Stimulated activated CD8-positive, alpha-beta memory T cell treated with anti-CD3 and anti-CD28 coated beads, Interleukin-15, amount 100 ng/mL, for 48 hours (primary cell): ENCODE data around the gene NTM.
A peak's percentile ranks its signal among the peaks of the same experiment; 100 is the strongest.

Source experiments
- DNase-seq, 2 donors: peaks; one replicate each; pipeline ENCODE4 v3.0.0-alpha.2; 2020; ENCODE audit warnings: low read depth in 2 of 2

Gene NTM

DNA sequence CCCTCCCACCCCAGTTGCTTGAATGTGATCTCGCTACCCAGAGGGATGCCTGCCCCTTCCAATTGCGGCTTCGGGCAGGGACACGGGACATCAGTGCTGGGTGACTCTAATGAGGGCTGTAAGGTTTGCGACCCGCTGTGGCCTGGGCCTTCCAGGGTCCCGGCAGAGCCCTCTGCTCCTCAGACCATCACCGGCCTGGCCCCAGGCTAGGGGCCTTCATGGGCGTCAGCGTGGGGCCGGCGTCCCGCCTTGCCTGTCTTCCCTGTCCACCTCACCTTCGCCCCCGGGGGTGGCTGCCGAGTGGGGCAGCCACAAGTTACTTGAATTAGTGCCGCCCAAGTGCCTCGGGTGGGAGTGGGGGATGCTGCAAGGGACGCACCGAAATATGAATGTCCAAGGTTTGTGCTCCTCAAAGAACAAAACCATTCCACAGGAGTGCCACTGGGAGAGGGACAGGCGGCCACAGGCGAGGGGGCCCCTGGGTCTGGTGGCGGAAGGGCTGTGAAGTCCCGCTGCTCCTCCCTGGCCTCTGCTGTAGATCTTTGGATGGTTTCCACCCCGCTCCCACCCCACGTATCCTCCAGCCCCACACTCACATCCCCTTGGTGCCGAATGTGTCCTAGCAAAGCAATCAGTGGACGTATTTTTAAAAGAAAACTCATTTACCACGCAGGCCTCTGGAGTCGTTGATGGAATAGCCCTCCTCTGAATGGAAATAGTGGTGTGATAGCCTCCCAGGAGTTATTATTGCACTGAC lies 317.1 kb downstream of the NTM start:
- DNase-seq: no peak

GRCh38 chr11:131688048-131688693 lies 317.8 kb downstream of the NTM start:
- DNase-seq: peak; percentile 5 to 22

GRCh38 chr11:131689049-131689925 lies 318.9 kb downstream of the NTM start:
- DNase-seq: no peak

DNA sequence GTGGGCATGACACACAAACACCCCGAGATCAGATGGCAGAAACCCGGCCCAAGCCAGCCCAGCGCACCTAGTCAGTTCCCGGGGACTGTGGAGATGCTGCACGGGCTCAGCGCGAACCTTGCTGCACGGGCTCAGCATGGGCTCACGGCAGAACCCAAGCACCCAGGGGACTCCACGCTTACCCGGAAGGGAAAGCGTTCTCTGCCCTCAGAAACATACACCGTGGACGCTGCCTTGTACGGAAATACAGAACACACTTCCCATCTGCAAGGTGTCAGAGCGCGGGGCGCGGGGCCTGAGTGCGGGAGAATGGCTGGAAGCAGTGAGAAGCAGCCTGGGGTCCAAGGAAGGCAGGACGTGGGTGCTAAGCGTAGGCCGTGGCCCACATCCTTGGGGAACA lies 319.9 kb downstream of the NTM start:
- DNase-seq: no peak

GRCh38 chr11:131690776-131691175 lies 320.4 kb downstream of the NTM start:
- DNase-seq: no peak

GRCh38 chr11:131691181-131692041 lies 321.0 kb downstream of the NTM start:
- peak in 1 of 2 donors; percentile 24 for DNase-seq

GRCh38 chr11:131692151-131692550 lies 321.7 kb downstream of the NTM start:
- DNase-seq: no peak

DNA sequence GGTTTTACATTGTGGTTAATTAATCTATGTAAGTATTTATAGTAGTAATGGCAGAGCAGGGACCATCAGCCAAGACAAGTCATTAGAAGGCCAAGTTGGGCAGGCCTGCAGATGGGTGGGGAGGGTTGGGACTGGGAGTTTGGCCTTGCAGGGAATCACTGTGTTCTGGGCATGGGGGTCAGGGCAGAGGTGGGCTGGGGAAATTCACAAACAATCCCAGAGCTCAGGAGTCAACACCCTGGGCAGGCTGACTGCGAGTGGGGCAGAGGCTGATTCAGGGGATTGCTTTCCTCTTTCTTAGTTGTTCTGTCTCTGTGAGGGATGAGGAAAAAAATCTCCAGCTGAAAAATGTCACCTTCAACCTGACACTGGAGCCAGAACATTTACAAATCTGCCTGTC lies 322.5 kb downstream of the NTM start:
- DNase-seq: no peak

DNA sequence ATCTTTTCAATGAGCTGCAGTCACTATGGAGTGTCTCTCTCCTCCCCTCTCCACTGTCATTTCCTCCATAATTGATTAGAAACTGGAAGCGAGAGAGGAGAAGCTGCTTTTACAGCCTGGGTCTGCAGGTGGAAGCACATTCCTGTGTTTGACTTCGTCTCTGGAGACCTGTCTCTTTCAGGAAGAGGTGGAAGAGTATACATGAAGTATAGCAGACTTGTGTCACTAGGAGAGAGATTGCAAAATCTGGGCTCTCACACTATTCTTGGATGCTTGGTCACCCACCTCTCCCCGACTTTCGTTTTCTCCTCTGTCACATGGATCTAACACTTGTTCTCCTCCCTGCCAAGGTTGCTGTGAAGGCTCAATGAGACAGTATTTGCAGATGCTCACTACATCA lies 323.3 kb downstream of the NTM start:
- no peak for DNase-seq

DNA sequence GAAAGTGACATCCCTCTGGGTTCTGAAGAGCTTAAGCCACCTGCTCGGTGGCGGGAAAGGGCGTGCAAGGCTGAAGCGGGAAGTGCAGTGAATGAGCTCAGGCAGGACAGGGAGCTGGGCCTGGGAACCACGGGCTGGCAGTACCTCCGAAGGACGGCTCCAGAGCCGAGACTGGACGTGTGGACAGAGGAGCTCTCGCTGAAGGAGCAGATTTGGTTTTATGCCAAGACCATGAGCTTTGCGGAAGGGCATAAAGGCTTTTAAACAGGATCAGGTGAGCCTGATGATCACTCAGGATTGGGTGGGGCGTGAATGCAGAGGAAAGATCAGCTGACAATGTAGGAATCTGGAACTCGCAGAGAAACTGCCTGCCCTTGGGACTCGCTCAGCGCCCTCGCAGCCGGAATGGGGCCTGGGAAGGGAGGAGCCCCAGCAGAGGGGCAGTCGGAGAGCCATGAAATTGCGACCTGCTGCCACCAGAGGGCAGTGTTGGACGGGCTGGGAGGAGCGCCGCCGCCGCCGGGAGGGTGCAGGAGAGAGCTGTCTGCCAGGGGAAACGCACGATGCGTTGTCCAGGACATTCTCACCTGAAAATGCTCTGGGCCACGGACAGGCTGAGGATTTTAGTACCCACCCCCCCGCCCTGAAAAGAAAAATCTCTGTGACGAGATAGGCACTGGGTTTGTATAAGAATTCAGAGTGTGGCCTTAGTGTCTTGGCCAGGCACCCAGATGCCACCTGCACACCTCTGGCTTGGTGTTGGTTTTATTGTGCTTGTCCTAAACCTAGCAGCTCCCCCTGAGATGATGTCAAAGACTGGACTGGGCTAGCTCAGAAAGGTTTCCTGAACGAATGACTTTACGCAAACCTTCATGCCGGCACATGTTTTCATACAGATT lies 324.4 kb downstream of the NTM start:
- DNase-seq: peak; percentile 39 to 40

DNA sequence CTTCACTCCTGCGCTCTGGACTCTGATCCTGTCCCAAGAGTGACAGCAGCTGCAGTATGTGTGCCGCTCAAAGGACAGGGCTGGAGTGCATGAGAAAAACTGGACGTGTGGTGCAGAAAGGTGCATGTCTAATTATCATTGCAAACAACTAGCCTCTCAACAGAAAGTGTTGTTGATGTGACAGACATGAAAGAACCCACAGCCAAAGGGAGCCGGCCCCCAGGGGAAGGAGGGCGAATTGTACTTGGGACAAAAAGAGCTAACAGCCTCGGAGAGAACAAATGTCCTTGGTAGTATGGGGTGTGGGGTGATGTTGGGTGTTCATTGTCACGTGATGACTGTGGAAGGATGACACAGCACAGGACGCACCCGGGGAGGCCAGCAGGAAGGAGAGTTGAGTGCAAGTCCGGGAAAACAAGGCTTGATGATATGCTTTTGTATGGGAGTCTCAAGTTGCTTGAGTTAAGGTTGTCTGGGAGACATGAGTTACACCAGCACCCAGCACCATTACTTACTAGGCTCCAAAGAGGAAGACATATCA lies 325.5 kb downstream of the NTM start:
- DNase-seq: no peak

DNA sequence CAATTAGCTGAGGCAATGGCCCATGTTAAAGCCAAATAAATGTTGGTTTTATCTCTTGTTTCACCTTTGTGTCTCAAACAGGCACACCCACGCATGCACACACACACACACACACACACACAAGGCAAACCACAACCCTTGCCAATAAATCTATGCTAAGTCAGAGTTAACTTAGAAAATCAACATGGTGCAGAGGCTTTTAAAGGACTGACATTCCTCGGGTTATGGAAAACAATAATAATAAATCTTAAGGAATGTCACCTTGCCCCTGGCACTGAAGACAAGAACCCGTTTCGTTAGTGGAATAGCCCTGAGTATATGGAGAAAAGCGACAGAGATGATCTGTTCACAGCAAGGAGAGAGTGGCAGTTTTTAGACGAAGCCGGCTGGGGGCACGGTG lies 326.3 kb downstream of the NTM start:
- DNase-seq: no peak

DNA sequence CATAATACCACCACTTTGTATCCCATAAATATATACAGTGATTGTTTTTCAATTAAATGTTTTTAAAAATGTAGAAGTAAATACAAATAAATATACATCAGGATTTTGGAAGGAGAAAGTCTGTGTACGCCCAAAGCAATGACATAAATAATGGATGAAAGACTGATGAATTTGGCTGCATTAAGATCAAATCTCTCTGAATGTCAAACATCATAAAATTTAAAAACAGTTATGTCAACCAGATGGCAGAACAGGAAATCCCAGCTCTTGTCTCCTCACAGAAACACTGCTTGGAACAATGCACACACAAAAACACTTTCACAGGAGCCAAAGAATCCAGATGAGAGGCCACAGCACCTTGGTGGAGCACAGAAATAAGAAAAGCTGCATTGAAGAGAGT lies 332.9 kb downstream of the NTM start:
- no peak for DNase-seq

DNA sequence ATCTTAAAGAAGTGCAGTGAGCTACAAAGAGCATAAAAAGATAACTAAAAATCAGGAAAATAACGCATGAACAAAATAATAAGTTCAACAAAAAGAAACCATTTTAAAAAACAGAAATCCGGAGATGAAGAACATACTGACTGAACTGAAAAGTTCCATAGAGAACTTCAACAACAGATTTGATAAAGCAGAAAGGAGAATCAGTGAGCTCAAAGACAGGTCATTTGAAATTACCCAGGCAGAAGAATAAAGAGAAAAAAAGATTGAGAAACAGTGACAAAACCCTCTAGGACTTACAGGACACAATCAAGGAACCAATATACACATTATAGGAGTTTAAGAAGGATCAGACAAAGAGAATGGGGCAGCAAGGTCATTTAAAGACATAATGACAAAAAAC lies 334.3 kb downstream of the NTM start:
- no peak for DNase-seq

- DNase-seq: no peak
Observed at GRCh38 chr11:131710511-131710910, 340.1 kb downstream of the NTM start.

GRCh38 chr11:131712897-131713296 lies 342.5 kb downstream of the NTM start:
- DNase-seq: no peak

DNA sequence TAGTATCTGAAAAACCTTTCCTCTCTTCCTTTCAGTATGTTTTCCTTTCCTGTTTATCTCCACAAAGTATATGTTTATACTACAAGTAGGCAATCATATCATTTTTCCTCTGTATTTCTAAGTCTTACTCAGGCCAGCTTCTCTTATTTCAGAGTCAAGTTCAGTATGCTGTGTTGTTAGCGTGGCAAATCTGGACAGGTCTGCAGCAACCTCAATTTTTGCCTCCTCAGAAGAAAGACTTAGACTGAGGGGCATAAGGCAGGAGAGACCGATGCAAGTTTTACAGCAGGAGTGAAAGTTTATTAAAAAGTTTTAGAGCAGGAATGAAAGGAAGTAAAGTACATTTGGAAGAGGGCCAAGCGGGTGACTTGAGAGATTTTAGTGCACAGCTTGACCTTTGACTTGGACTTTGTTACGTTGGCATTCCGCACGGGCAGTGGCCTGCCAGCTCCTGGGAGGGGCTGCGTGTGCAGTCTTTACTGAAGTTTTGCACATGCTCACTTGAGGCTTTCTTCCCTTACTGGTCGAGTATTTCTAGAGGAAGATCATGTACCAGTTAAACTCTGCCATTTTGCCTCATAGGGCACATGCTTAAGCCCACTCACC lies 343.2 kb downstream of the NTM start:
- DNase-seq: no peak

DNA sequence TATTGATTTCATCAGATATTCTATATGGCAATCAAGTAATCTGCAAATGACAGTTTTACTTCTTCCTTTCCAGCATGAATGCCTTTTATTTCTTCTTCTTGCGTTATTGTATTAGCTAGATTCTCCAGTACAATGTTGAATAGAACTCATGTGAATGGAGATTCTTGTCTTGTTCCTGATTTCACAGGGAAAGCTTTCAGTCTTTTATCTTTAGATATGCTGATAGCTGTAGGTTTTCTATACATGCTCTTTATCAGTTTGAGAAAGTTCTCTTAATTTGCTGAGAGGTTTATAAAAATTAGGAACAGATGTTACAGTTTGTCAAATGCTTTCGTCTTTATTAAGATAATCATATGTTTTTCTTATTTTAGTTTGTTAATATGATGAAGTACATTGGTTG lies 347.2 kb downstream of the NTM start:
- no peak for DNase-seq

DNA sequence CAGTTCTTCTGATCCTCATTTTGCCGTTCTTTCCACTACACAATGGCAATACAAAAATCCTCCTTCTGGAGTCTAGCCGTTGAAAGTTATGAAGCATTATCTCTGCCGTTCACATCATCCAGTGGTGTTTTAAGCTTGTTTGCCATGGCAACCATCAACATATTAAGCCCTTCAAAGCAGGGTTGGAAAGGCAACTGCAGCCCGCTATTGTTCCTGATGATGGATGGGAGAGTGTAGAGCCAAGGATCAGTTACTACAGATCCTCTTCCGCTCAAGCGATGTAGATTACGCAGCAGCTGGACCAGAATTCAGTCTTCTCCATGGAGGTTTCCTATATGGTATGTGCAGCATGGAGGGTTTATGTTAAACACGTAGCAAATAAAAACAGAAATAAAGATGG lies 352.7 kb downstream of the NTM start:
- no peak for DNase-seq

- no peak for DNase-seq
Observed at GRCh38 chr11:131724436-131724975, 354.1 kb downstream of the NTM start.
